Activated CD4-positive, alpha-beta T cell treated with anti-CD3 and anti-CD28 coated beads for 36 hours (primary cell): ENCODE results near the gene ALX4. TPM values are rescaled to one million over a fixed set of nuclear protein-coding genes. Genes with fewer than 3 reads are reported as not detected.

Source experiments
- ATAC-seq: fragments of 200-7000 bp; cut with Tn5 transposase; one replicate; pipeline ENCODE4 v1.10.0; 2021; ENCODE audit warnings: mild to moderate bottlenecking, moderate library complexity
- CTCF ChIA-PET: fragments of 350-600 bp; sonication (Branson Sonifier 250); formaldehyde crosslinking; loops from one replicate; lab custom pipeline; 2021; ENCODE audit warnings: antibody characterized with exemption; lab: Charles Lee
- POLR2A ChIA-PET: fragments of 350-600 bp; sonication (Branson Sonifier 250); formaldehyde crosslinking; loops from one replicate; lab custom pipeline; 2021; ENCODE audit warnings: antibody characterized with exemption, inconsistent platforms; lab: Charles Lee
- DNase-seq: peaks from one replicate; pipeline ENCODE4 v3.0.0-alpha.2; 2020
- H3K27ac Mint-ChIP-seq: one replicate; pipeline ENCODE4 v1.8.0; 2021; ENCODE audit warnings: mixed read lengths
- H3K27me3 Mint-ChIP-seq: one replicate; pipeline ENCODE4 v1.8.0; 2021; ENCODE audit warnings: mixed read lengths
- H3K36me3 Mint-ChIP-seq: one replicate; pipeline ENCODE4 v1.8.0; 2021; ENCODE audit warnings: low read depth, mixed read lengths
- H3K4me1 Mint-ChIP-seq: one replicate; pipeline ENCODE4 v1.8.0; 2021; ENCODE audit warnings: mixed read lengths
- H3K4me3 Mint-ChIP-seq: one replicate; pipeline ENCODE4 v1.8.0; 2021; ENCODE audit warnings: mild to moderate bottlenecking, moderate library complexity, mixed read lengths
- H3K9me3 Mint-ChIP-seq: one replicate; pipeline ENCODE4 v1.8.0; 2021; ENCODE audit warnings: low read depth, mixed read lengths
- intact Hi-C, 2 experiments: fragments of 100-400 bp; cut with DNase I in 1 of 2; cut with micrococcal nuclease in 1 of 2; formaldehyde crosslinking; loops; one replicate each; pipeline versions ENCODE4 v1.14.2 to v1.15.1; 2022 to 2024; cut with DNase I, micrococcal nuclease
- total RNA-seq, 2 experiments: library from RNA; stranded (reverse); gene quantifications; one replicate each; pipeline ENCODE4 v1.2.3, GENCODE V29; 2021

ALX4 gene
- total RNA-seq, 2 experiments from 2014 or later = not detected

GRCh38 chr11:44213148-44213547, 96.8 kb downstream of the ALX4 start:
- Mint-ChIP-seq H3K4me3 (no peak overlapping the region), H3K9me3 (peaks cover 7% of the 10 kb centered on the region), H3K27me3 (no peaks in the 10 kb centered on the region), H3K4me1 (peaks cover 8% of the 10 kb centered on the region), H3K27ac (no peak overlapping the region), H3K36me3 (peaks cover 36% of the 10 kb centered on the region)
- ATAC-seq = no peak
- POLR2A ChIA-PET = no interaction called here
- no peak for DNase-seq
- CTCF ChIA-PET = interaction anchor here (1.0 to 1.2 kb wide), 2 partner anchors 12 to 62 kb away, joined by 3 to 4 read pairs; no protein-coding TSS in a partner anchor
- intact Hi-C loops = no loop called here

- Mint-ChIP-seq H3K27ac (no peak overlapping the region), H3K4me1 (peaks cover 8% of the 10 kb centered on the region), H3K4me3 (no peak overlapping the region), H3K27me3 (no peaks in the 10 kb centered on the region), H3K9me3 (peaks cover 7% of the 10 kb centered on the region), H3K36me3 (peaks cover 39% of the 10 kb centered on the region)
- ChIA-PET CTCF (interaction anchor here (0.6 to 1.2 kb wide), 3 partner anchors 10 to 724 kb away, joined by 3 read pairs; no protein-coding TSS in a partner anchor), POLR2A (no interaction called here)
- DNase-seq (no peak), ATAC-seq (no peak)
- intact Hi-C loops = no loop called here
Observed at GRCh38 chr11:44212128-44212527, 97.8 kb downstream of the ALX4 start.

Other genes starting within 250 kb of the ALX4 start
- 1 to 10 TPM; 6.6 to 7.2 TPM for gene ACCS, start 243.9 kb downstream of the ALX4 start, total RNA-seq
- gene EXT2, start 214.5 kb downstream of the ALX4 start, total RNA-seq = 10 to 100 TPM; 18.4 to 20.6 TPM